ENCODE measurements around the gene TIMM10. TPM values are rescaled to one million over a fixed set of nuclear protein-coding genes. Genes with fewer than 3 reads are reported as not detected.

The TIMM10 gene
- total RNA-seq, 1 donor from 2014 or later: 43.1 TPM

- H3K4me3 ChIP-seq (ENCODE audit: low read depth, low read length): peak overlapping the region; percentile 76
- no peak for DNase-seq (ENCODE audit: low read depth)
- TF ChIP-seq CTCF (conservative IDR thresholded peaks at IDR 0.05; ENCODE audit: low read depth, low read length): no peak
Observed at GRCh38 chr11:57513911-57514537, 16.5 kb downstream of the TIMM10 start.

- no peak overlapping the region for H3K4me3 ChIP-seq (ENCODE audit: low read depth, low read length)
- TF ChIP-seq CTCF (conservative IDR thresholded peaks at IDR 0.05; ENCODE audit: low read depth, low read length): no peak
- DNase-seq (ENCODE audit: low read depth): no peak
Observed at GRCh38 chr11:57513452-57513795, 17.1 kb downstream of the TIMM10 start.

- TF ChIP-seq CTCF (conservative IDR thresholded peaks at IDR 0.05; ENCODE audit: low read depth, low read length): no peak
- no peak for DNase-seq (ENCODE audit: low read depth)
- H3K4me3 ChIP-seq (ENCODE audit: low read depth, low read length): no peak overlapping the region
Observed at GRCh38 chr11:57512646-57513451, 17.7 kb downstream of the TIMM10 start.

- TF ChIP-seq CTCF (conservative IDR thresholded peaks at IDR 0.05; ENCODE audit: low read depth, low read length): no peak
- no peak for DNase-seq (ENCODE audit: low read depth)
Observed at GRCh38 chr11:57511741-57512430, 18.7 kb downstream of the TIMM10 start.

GRCh38 chr11:57508341-57509170 is 22.0 kb downstream of the TIMM10 start:
- TF ChIP-seq CTCF (conservative IDR thresholded peaks at IDR 0.05; ENCODE audit: low read depth, low read length): no peak
- H3K4me3 ChIP-seq (ENCODE audit: low read depth, low read length): no peak overlapping the region
- no peak for DNase-seq (ENCODE audit: low read depth)

More at GRCh38 chr11:57511741-57512430, 18.7 kb downstream of the TIMM10 start:
- no peak overlapping the region for H3K4me3 ChIP-seq (ENCODE audit: low read depth, low read length)

- H3K4me3 ChIP-seq (ENCODE audit: low read depth, low read length): no peak overlapping the region
- DNase-seq (ENCODE audit: low read depth): no peak
- TF ChIP-seq CTCF (conservative IDR thresholded peaks at IDR 0.05; ENCODE audit: low read depth, low read length): no peak
Observed at GRCh38 chr11:57506522-57506921, 24.0 kb downstream of the TIMM10 start.
